ENCODE measurements around the gene PHETA1.

PHETA1 gene

GRCh38 chr12:111368291-111368787 is 556 bp downstream of the PHETA1 start:
- no peak for DNase-seq

GRCh38 chr12:111367661-111368221 is 1.2 kb downstream of the PHETA1 start:
- DNase-seq: no peak

- DNase-seq: no peak
Measured at GRCh38 chr12:111366583-111366982, 2.3 kb downstream of the PHETA1 start.

- no peak for DNase-seq
Measured at GRCh38 chr12:111366075-111366474, 2.8 kb downstream of the PHETA1 start.

GRCh38 chr12:111363578-111363977 is 5.3 kb downstream of the PHETA1 start:
- DNase-seq: no peak

- no peak for DNase-seq
Measured at GRCh38 chr12:111362687-111363475, 6.0 kb downstream of the PHETA1 start.

GRCh38 chr12:111361717-111362576 is 6.9 kb downstream of the PHETA1 start:
- DNase-seq: no peak

- no peak for DNase-seq
Measured at GRCh38 chr12:111361073-111361716, 7.7 kb downstream of the PHETA1 start.

- no peak for DNase-seq
Measured at GRCh38 chr12:111360325-111360930, 8.5 kb downstream of the PHETA1 start.

GRCh38 chr12:111359914-111360276 is 9.0 kb downstream of the PHETA1 start:
- DNase-seq: no peak

- DNase-seq: no peak
Measured at GRCh38 chr12:111359231-111359913, 9.5 kb downstream of the PHETA1 start.

- DNase-seq: peak in 1 of 2 donors; percentile 29
Measured at GRCh38 chr12:111355201-111355925, 13.5 kb downstream of the PHETA1 start.

GRCh38 chr12:111354511-111354910 is 14.4 kb downstream of the PHETA1 start:
- no peak for DNase-seq

GRCh38 chr12:111353603-111354295 is 15.1 kb downstream of the PHETA1 start:
- no peak for DNase-seq

- no peak for DNase-seq
Measured at GRCh38 chr12:111353026-111353425, 15.9 kb downstream of the PHETA1 start.

GRCh38 chr12:111352296-111352993 is 16.4 kb downstream of the PHETA1 start:
- DNase-seq: no peak

- no peak for DNase-seq
Measured at GRCh38 chr12:111351026-111351425, 17.9 kb downstream of the PHETA1 start.

- DNase-seq: no peak
Measured at GRCh38 chr12:111349748-111350520, 19.0 kb downstream of the PHETA1 start.

- DNase-seq: no peak
Measured at GRCh38 chr12:111349101-111349747, 19.7 kb downstream of the PHETA1 start.

All from CD4-positive, alpha-beta T cell treated with Interleukin-4 for 1 hour (primary cell).